Pancreas (tissue), 10 donors: Measurements from ENCODE around the gene HIVEP3. TPM values are rescaled to one million over a fixed set of nuclear protein-coding genes. Genes with fewer than 3 reads are reported as not detected.

Experiments used
- ATAC-seq, 4 donors: fragments of 200-7000 bp; cut with Tn5 transposase; one replicate each; pipeline versions ENCODE4 v1.8.0 to v1.9.1; 2020; ENCODE audit warnings: mild to moderate bottlenecking in 4 of 4, moderate library complexity in 4 of 4
- DNase-seq, 6 donors: peaks; one replicate each; pipeline ENCODE4 v3.0.0-alpha.2; 2020
- FAIRE-seq: peaks from 2 replicates; lab custom pipeline; 2012; peaks lifted over from hg19 to GRCh38; lab: Jason Lieb, UNC
- H3K27ac ChIP-seq, 4 donors: fragments of 200-600 bp; sonication (generic); 1 replicate in 3 of 4; 2 replicates in 1 of 4; pipeline versions ENCODE4 v1.5.0 to v1.8.0; 2020
- H3K27me3 ChIP-seq, 4 donors: fragments of 200-600 bp; one replicate each; pipeline ENCODE4 v1.8.0; 2021
- H3K36me3 ChIP-seq, 3 donors: fragments of 200-600 bp; sonication (generic) in 1 of 3; one replicate each; pipeline versions ENCODE4 v1.5.0 to v1.8.0; 2020 to 2021
- H3K4me1 ChIP-seq, 3 donors: fragments of 200-600 bp; one replicate each; pipeline ENCODE4 v1.8.0; 2021
- H3K4me3 ChIP-seq, 4 donors: fragments of 200-600 bp; sonication (generic) in 2 of 4; one replicate each; pipeline versions ENCODE4 v1.5.0 to v1.8.0; 2020 to 2021
- H3K9me3 ChIP-seq, 4 donors: fragments of 200-600 bp; one replicate each; pipeline ENCODE4 v1.8.0; 2021
- WGBS, 2 donors: extraction: QIAGEN DNeasy Blood & Tissue Kit; methylation state at CpG; one replicate each; pipeline ENCODE4 v1.1.7; 2013; 5-methylcytosine and 5-hydroxymethylcytosine counted together
- intact Hi-C, 3 donors: fragments of 100-400 bp; cut with DNase I; formaldehyde crosslinking; loops; one replicate each; pipeline versions ENCODE4 v1.11.1 to v1.14.2; 2022
- polyA plus RNA-seq, 2 donors: library from polyadenylated mRNA; stranded (reverse); fragments of 200-250 nt; gene quantifications; one replicate each; pipeline ENCODE4 v1.2.3, GENCODE V29; 2013
- total RNA-seq, 6 donors: library from RNA; stranded (reverse); fragmentation: NEBNext Ultra II Directional in 4 of 6; extraction: Animal tissue kit (Norgen Biotek cat#: 25700) in 4 of 6; gene quantifications; one replicate each; pipeline versions ENCODE4 v1.2.1 to v1.2.4, GENCODE V29; 2021 to 2023
- TF ChIP-seq, protein P1 (sequence below), 4 donors: fragments of 200-600 bp; sonication (generic) in 3 of 4; IDR thresholded peaks; one replicate each; pipeline versions ENCODE4 v1.5.0 to v1.8.0; 2021; ENCODE audit warnings: antibody characterized with exemption in 4 of 4
- donor health status: healthy with polysubstance abuse.
- donor health status: DM: no; HTN: no; CAD: no; lungs with moderate emphysema.
- donor health status: DM: no; HTN: no; CAD: no.
- donor health status: control.
- donor health status: control.
- donor health status: Bipolar disorder and iron deficiency.
- donor health status: DM: yes; HTN: yes; CAD: no.
- donor health status: DM: no; HTN: no; CAD: no.
- donor health status: DM: no; HTN: no; CAD: no.
- donor health status: DM: yes; HTN: yes; CAD: no.

The HIVEP3 gene
- total and polyA plus RNA-seq, 8 donors, result 2.7 to 5.0 (median 3.1) TPM

DNA sequence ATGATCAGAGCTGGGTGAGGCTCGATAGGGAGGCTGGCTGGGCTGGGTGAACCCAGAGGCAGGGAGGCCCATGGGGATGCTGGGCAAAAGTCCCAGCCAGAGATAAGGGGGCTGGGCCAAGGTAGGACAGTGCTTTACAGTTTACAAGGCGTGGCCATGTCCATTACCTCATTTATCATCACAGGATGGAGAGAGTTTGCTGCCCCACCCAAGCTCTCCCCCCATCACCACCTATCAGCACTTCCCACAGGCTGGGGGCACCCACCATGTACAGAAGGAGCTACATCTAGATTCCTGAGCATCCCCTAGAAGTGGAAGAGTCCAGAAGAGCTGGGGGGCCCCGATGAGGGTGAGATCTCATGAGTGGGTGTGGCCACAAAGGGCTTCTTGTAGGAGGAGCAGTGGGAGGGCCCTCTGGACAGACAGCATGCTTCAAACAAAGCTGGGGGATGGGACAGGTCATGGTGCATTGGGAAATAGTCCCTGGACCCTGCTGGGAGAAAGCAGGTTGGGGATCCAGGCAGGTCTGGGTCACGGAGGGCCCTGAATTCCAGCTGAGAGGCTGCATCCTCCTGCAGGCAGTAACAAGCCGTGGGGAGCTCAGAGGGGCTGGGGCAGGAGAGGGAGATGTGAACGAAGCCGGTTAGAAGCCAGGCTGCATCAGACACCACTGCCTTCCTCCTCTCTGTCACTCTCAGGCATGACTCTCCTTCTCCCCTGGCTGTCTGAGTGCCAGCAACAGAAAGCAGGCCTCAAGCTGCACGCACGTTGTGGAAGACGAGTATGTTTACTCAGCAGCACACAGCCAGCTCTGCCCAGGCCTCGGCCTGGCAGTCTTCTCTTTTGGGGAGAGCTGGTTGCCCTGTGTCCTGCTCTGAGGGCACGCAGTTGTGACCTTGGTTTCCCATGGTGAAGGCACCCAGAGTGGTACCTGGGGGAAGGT, 202.3 kb downstream of the HIVEP3 start:
- TF ChIP-seq, protein P1, sequence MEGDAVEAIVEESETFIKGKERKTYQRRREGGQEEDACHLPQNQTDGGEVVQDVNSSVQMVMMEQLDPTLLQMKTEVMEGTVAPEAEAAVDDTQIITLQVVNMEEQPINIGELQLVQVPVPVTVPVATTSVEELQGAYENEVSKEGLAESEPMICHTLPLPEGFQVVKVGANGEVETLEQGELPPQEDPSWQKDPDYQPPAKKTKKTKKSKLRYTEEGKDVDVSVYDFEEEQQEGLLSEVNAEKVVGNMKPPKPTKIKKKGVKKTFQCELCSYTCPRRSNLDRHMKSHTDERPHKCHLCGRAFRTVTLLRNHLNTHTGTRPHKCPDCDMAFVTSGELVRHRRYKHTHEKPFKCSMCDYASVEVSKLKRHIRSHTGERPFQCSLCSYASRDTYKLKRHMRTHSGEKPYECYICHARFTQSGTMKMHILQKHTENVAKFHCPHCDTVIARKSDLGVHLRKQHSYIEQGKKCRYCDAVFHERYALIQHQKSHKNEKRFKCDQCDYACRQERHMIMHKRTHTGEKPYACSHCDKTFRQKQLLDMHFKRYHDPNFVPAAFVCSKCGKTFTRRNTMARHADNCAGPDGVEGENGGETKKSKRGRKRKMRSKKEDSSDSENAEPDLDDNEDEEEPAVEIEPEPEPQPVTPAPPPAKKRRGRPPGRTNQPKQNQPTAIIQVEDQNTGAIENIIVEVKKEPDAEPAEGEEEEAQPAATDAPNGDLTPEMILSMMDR (IDR thresholded peaks at IDR 0.05), result no peak
- Histone ChIP-seq H3K4me3 (no peak overlapping the region), H3K36me3 (no peaks in the 10 kb centered on the region), H3K27me3 (no peaks in the 10 kb centered on the region), H3K4me1 (no peaks in the 10 kb centered on the region), H3K9me3 (no peaks in the 10 kb centered on the region), H3K27ac (no peak overlapping the region)
- DNase-seq, result peak in 1 of 6 donors; percentile 18
- no peak for ATAC-seq
- WGBS, 2 donors, result 86 to 87% methylated on average over 12 of the region's 12 CpGs
- intact Hi-C loops, result no loop called here
- FAIRE-seq, result no peak

DNA sequence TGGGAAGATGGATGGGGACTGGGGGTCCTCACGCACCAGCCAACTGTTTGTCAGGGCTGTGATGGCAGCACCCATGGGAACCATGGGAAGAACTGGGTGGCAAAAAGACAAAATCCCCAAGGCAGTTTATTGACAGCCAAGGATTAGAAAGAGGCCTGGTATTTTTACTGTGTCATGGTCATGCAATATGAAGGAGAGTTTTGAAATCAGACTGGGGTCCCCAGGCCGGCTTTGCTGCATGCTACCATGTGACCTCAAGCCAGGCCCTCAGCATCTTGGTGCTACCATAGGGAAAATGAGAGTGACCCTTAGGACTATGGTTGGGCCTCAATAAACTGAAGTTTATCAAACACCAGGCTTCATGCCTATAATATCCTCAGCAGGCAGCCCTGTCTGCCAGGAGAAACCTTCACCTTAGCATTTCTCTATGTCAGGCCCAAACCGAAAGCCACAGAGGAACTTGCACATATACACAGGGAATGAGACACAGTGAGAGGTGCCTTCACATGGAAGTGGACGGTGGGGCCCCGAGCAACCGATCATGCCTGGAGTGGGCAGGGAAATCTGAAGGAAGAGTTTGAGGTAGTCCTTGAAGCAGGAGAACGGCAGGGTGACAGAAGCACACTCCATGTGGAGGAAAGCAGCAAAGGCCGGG, 203.2 kb downstream of the HIVEP3 start:
- Histone ChIP-seq H3K9me3 (no peaks in the 10 kb centered on the region), H3K4me1 (no peaks in the 10 kb centered on the region), H3K27ac (no peak overlapping the region), H3K36me3 (no peaks in the 10 kb centered on the region), H3K4me3 (no peak overlapping the region), H3K27me3 (no peaks in the 10 kb centered on the region)
- TF ChIP-seq, protein P1 (IDR thresholded peaks at IDR 0.05), result no peak
- intact Hi-C loops, result no loop called here
- DNase-seq (no peak), ATAC-seq (no peak), FAIRE-seq (no peak)
- WGBS, 2 donors, result 92 to 93% methylated on average over 8 of the region's 8 CpGs

- 75 to 77% methylated on average over 9 of the region's 9 CpGs for WGBS, 2 donors
- DNase-seq, result peak in 1 of 6 donors; percentile 35
- Histone ChIP-seq H3K36me3 (no peaks in the 10 kb centered on the region), H3K4me3 (no peak overlapping the region), H3K4me1 (no peaks in the 10 kb centered on the region), H3K27ac (no peak overlapping the region), H3K9me3 (no peaks in the 10 kb centered on the region), H3K27me3 (no peaks in the 10 kb centered on the region)
- FAIRE-seq, result no peak
- ATAC-seq, result no peak
- TF ChIP-seq, protein P1 (IDR thresholded peaks at IDR 0.05), result no peak
- intact Hi-C loops, result no loop called here
Measured at GRCh38 chr1:41714638-41715389, 203.9 kb downstream of the HIVEP3 start.

DNA sequence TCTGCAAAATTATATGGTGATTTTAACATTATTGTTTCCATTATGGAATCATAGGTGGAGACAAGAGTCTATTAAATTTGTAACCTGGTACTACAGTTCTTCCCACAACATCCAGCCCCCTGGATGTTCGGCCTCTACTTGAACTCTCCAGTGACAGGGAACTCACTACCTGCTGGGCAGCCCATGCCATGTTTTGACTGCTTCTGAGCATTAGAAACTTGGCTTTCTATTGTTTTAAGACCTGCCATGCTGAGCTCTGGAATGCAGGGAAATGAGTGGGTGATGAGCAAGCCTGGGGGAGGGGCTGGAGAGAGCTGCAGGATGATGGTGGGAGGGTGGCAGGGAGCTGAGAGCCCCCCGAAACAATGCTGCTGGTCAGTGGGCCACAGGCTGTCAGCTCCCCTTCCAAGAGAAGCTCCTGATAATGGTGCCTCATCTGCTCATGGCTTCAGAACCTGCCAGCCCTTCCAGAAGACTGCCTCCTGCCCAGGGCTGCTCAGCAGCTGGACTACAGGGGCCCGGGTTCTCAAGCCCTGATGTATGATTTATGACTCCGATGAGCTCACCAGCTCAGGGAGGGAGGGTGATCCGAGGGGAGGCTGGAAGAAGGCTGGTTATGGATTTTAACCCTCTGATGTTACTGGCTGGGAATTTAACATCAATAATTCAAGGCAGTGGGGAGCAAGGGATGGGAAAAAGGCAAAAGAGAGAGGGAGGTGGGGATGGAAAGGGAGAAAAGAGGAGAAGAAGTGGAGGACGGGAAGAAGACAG, 205.0 kb downstream of the HIVEP3 start:
- no peaks in the 10 kb centered on the region for H3K9me3 ChIP-seq
- H3K36me3 ChIP-seq, result no peaks in the 10 kb centered on the region
- TF ChIP-seq, protein P1 (IDR thresholded peaks at IDR 0.05), result no peak
- no peaks in the 10 kb centered on the region for H3K27me3 ChIP-seq
- intact Hi-C loops, result no loop called here
- ATAC-seq, result peak; percentile 46 to 67 (median 64)
- H3K4me3 ChIP-seq, result no peak overlapping the region
- H3K27ac ChIP-seq, result no peak overlapping the region
- WGBS, 2 donors, result 62 to 63% methylated on average over 6 of the region's 6 CpGs
- no peak for FAIRE-seq
- H3K4me1 ChIP-seq, result no peaks in the 10 kb centered on the region
- peak in 1 of 6 donors; percentile 24 for DNase-seq
